GM19463 (cell line): ENCODE results near the gene ABCD1.

Experiments
- ATAC-seq: cut with Tn5 transposase; IDR thresholded peaks from one replicate; pipeline ENCODE4 v1.9.1; 2021; ENCODE audit warnings: mild to moderate bottlenecking, moderate library complexity; ENCODE audit not compliant: unreplicated experiment

Gene ABCD1

DNA sequence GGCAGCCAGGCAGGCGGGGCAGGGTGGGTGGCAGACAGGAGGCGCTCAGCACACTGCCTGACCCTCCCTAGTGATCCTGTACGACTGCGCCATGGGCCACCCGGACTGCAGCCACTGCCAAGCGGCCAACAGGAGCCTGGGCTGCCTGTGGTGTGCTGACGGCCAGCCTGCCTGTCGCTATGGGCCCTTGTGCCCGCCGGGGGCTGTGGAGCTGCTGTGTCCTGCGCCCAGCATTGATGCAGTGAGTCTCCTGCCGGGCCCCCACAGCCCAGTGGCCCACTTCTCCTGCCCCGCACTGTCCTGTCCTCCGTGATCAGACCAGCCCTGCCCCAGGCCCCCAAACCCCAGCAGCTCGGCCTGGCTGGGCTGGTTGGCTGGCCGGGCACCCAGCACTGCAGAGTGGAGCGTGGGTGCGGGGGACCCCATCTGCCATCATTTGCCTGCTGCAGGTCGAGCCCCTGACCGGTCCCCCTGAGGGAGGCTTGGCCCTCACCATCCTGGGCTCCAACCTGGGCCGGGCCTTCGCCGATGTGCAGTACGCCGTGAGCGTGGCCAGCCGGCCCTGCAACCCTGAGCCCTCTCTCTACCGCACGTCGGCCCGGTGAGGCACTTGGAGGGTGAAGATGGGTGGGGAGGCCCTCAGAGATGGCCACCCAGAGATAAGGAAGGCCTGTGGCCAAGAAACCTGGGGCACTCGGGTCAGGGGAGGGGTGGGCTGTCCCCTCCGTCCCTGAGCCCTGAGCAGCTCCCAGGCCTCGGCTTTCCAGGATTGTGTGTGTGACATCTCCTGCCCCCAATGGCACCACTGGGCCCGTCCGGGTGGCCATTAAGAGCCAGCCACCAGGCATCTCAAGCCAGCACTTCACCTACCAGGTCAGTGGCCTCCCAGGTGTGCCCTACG lies 47.0 kb downstream of the ABCD1 start:
- no peak for ATAC-seq

- ATAC-seq, result no peak
These were observed 47.9 kb downstream of the ABCD1 start for GRCh38 chrX:153772316-153773217.

- no peak for ATAC-seq
These were observed 48.6 kb downstream of the ABCD1 start for GRCh38 chrX:153773218-153773611.

- no peak for ATAC-seq
These were observed 49.3 kb downstream of the ABCD1 start for GRCh38 chrX:153773741-153774575.

- ATAC-seq, result no peak
These were observed 50.1 kb downstream of the ABCD1 start for GRCh38 chrX:153774576-153775292.

DNA sequence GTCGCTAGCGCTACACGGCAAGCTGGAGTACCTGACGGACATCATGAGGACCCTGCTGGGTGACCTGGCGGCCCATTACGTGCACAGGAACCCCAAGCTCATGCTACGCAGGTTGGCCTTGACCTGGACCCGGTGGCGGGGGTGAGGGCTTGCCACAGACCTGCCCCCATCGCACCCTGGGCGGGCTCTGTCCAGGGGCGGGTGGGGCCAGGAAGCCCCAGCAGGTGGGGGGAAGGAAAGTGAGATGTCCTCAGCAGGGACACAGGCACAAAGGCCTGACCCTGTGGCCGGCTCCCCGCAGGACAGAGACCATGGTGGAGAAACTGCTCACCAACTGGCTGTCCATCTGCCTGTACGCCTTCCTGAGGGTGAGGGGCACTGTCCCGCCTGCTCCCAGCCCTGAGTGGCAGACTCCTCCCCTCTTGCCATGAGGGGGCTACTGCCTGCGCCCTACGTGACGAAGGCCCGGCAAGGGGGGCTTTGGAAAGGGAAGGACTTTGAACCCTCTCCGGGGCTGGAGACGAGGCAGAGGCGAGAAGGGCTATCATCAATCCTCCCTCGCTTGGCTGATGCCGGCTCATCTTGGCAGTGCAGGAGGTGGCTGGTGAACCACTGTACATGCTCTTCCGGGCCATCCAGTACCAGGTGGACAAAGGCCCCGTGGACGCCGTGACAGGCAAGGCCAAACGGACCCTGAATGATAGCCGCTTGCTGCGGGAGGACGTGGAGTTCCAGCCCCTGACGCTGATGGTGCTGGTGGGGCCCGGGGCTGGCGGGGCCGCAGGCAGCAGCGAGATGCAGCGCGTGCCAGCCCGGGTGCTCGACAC lies 50.9 kb downstream of the ABCD1 start:
- no peak for ATAC-seq

GRCh38 chrX:153776120-153776599 lies 51.5 kb downstream of the ABCD1 start:
- ATAC-seq, result no peak

GRCh38 chrX:153776611-153777045 lies 52.0 kb downstream of the ABCD1 start:
- ATAC-seq, result no peak

- no peak for ATAC-seq
These were observed 52.8 kb downstream of the ABCD1 start for GRCh38 chrX:153777261-153778090.

DNA sequence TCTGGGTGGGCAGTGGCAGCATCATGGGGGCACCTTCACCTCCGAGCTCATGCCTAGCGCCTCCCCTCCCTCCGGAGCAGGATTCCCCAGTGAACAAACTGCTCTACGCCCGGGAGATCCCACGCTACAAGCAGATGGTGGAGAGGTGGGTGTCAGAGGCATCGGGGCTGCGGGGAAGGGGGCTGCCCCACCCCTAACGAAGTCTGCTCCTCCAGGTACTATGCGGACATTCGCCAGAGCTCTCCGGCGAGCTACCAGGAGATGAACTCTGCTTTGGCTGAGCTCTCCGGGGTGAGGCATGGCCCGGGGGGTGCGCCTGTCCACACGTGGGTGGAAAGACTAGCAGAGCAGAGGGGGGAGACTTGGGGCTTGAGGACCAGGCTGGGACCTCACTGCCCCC lies 53.5 kb downstream of the ABCD1 start:
- ATAC-seq, result no peak

GRCh38 chrX:153778684-153779101 lies 54.0 kb downstream of the ABCD1 start:
- no peak for ATAC-seq

DNA sequence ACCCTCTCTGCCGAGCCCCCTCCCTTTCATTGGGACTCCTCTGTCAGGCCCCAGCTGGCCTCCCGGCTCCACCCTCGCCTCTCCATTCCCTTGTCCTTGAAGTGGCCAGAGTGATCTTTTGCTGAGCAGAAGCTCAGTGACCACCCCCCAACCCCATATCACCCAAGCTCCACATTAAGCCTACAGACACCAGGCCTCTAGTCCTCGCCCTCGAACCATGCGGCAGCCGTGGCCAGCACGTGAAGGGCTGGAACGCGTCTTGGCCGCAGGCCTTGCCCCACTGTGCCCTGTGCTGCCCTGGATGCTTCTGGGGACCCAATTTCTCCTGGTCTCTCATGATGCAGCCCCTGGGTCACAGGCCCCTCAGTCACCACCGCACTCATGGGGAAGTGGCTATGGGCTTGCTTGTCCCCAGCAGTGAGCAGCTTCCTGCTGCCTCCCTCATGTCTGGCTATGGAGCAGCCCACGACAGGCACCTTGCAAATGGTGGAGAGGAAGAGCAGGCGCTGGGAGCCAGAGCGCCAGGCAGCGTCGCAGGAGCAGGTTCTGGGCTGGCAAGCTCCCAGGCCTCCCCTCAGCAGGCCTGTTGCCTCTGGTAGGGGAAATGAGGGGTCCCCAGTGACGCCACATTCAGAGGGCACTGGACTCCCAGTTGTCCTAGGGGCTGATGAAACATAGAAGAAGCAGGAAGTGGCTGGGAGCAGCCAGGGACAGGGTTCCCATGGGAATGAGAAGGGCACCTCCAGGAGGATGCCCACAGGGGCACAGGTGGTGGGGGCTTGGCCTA lies 55.4 kb downstream of the ABCD1 start:
- ATAC-seq, result no peak

DNA sequence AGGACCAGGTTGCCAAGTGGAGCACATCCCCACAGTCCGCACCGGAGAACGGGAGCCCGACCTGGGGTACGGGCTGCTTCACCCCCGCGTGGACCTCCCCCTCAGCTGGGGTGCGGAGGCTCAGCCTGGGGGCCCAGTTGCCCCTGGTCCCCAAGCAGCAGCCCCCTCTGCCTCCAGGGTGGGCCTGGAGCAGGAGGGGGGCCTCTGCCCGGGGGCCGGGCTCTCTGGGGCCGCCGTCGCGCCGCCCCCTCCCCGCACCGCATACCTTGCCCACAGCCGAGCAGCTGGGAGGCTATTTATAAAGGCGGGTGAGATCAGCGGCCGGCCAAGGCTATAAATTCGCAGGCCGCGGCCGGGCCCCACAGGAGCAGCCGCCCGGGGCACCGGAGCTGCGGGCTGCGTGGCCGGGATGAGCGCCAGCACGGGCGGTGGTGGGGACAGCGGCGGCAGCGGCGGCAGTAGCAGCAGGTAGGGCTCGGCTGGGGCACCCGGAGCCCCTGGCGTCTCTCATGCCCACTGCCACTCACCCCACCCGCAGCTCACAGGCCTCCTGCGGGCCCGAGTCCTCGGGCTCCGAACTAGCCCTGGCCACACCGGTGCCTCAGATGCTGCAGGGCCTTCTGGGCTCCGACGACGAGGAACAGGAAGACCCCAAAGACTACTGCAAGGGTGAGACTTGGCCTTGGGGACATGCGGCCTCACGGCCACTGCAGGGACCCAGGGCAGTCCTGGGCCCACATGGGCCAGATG lies 56.2 kb downstream of the ABCD1 start, which contains the start of gene SRPK3:
Gene SRPK3 (plus strand): TSS at position 364 of the 750 bp plus-strand sequence. CDS start 46 bp downstream, at position 410.
- no peak for ATAC-seq

- no peak for ATAC-seq
These were observed 56.9 kb downstream of the ABCD1 start for GRCh38 chrX:153781428-153782047.

DNA sequence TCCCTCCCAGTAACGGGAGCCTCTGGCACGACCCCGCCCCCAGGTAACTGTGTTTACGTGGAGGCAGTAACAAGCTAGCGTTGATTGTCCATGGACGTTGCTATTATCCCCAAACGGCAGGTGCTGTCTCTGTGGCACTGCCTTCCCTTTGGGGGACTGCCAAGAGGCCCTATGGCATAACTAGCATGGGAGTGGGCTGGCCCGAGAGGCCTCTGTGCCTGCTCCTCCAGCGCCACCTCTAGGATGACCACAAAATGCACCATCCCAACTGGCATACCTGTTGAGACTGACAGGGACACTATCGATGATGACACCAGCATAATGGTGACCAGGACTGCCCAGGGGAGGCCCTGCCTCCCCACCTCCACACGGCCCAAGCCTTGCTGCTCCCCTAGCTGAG lies 57.7 kb downstream of the ABCD1 start:
- no peak for ATAC-seq

DNA sequence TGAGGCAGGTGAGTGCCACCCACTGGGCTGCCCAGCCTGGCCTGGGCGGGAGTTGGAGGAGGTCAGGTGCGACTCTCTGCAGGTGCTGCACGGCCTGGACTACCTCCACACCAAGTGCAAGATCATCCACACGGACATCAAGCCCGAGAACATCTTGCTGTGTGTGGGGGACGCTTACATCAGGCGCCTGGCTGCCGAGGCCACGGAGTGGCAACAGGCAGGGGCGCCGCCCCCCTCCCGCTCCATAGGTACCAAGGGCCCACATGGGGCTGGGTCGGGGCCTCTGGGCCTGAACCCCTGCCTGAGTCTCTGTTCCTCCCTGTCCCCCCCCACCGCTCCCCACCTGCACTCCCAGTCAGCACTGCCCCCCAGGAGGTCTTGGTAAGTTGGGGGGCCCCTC lies 58.2 kb downstream of the ABCD1 start:
- ATAC-seq, result no peak
